Stimulated activated CD4-positive, alpha-beta T cell treated with anti-CD3 and anti-CD28 coated beads, Interleukin-1b, Interleukin-23, amount 100 ng/mL, for 24 hours (primary cell): ENCODE results near the gene PLXNB2.

ENCODE experiments used
- DNase-seq, 4 experiments: peaks; one replicate each; pipeline ENCODE4 v3.0.0-alpha.2; 2020; ENCODE audit warnings: low read depth in 4 of 4, low spot score in 1 of 4

PLXNB2 gene

GRCh38 chr22:50313021-50313420, 5.6 kb upstream of the PLXNB2 start:
- DNase-seq, result no peak

GRCh38 chr22:50312371-50312770, 4.9 kb upstream of the PLXNB2 start:
- DNase-seq, result no peak

GRCh38 chr22:50311606-50312351, 4.3 kb upstream of the PLXNB2 start:
- no peak for DNase-seq

- DNase-seq, result no peak
Observed at GRCh38 chr22:50310949-50311444, 3.6 kb upstream of the PLXNB2 start.

GRCh38 chr22:50310031-50310722, 2.7 kb upstream of the PLXNB2 start:
- DNase-seq, result no peak

GRCh38 chr22:50309601-50309991, 2.1 kb upstream of the PLXNB2 start:
- no peak for DNase-seq

GRCh38 chr22:50308986-50309600, 1.6 kb upstream of the PLXNB2 start:
- DNase-seq, result no peak

- no peak for DNase-seq
Observed at GRCh38 chr22:50308597-50308935, 1.1 kb upstream of the PLXNB2 start.

- no peak for DNase-seq
Observed at GRCh38 chr22:50307890-50308596, 597 bp upstream of the PLXNB2 start.

GRCh38 chr22:50305923-50306566, 1.4 kb downstream of the PLXNB2 start:
- DNase-seq, result no peak

- no peak for DNase-seq
Observed at GRCh38 chr22:50305393-50305922, 2.0 kb downstream of the PLXNB2 start.

GRCh38 chr22:50304528-50305392, 2.7 kb downstream of the PLXNB2 start:
- DNase-seq, result no peak

GRCh38 chr22:50303848-50304527, 3.5 kb downstream of the PLXNB2 start:
- DNase-seq, result no peak

- DNase-seq, result no peak
Observed at GRCh38 chr22:50303515-50303847, 4.0 kb downstream of the PLXNB2 start.

- no peak for DNase-seq
Observed at GRCh38 chr22:50302564-50302963, 4.9 kb downstream of the PLXNB2 start.

GRCh38 chr22:50302041-50302541, 5.4 kb downstream of the PLXNB2 start:
- DNase-seq, result no peak

- no peak for DNase-seq
Observed at GRCh38 chr22:50301581-50301991, 5.9 kb downstream of the PLXNB2 start.

- no peak for DNase-seq
Observed at GRCh38 chr22:50300620-50301257, 6.7 kb downstream of the PLXNB2 start.
